Coronary artery (tissue), 2 donors: ENCODE data around the gene EFCAB6.

ENCODE experiments used
- DNase-seq: peaks from one replicate; pipeline ENCODE4 v3.0.0-alpha.2; 2017; ENCODE audit warnings: low spot score
- H3K27ac ChIP-seq, 2 donors: fragments of 200-600 bp; sonication (generic); one replicate each; pipeline ENCODE4 v1.5.1; 2016 to 2019
- H3K4me3 ChIP-seq: fragments of 200-600 bp; sonication (generic); 2 replicates; pipeline ENCODE4 v1.5.1; 2016; ENCODE audit warnings: mild to moderate bottlenecking, moderate library complexity
- TF ChIP-seq, protein P1 (sequence below): fragments of 200-600 bp; sonication (generic); IDR thresholded peaks from one replicate; pipeline ENCODE4 v1.5.1; 2019; ENCODE audit warnings: antibody characterized with exemption

Gene EFCAB6

DNA sequence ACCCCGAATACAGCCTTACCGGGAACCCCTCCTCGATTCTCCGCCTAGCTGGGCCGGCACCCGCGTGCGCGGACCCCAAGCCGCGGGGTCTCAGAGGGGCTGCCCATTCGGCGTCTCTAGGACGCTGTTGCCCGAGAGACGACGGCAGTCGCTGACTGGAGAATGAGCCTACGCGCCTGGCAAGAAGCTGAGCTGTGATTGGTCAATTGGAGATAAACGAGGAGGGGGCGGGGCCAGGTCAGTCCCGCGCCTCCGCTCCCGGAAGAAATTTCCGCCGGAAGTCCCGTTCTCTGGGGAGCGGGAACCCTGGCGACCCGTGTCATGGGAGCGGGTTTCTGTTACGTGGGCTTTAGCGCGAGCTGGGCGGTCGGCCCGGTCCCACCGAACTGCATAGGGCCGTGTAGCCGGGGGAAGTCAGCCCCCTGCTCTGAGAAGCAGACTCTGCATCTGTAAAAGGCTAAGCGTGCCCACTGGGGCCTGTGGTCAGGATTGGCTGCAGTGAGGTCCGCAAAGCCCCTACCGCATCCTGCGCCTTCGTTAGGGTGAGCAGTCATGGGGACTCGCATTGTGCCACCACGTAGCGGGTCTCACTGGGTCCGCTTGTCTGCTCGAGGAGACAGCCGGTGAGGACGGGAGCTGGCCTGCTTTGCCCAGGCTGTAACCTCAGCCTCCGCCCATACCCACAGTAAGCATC, at the start of gene EFCAB6:
Gene EFCAB6, minus strand, starts transcription at position 157 of the 694 bp plus-strand sequence. CDS start 29,987 bp downstream, outside the sequence.
- peak within 1 kb of the TSS; percentile 85 for H3K4me3 ChIP-seq
- peak within 1 kb of the TSS; percentile 70 to 90 for H3K27ac ChIP-seq
- TF ChIP-seq, protein P1, sequence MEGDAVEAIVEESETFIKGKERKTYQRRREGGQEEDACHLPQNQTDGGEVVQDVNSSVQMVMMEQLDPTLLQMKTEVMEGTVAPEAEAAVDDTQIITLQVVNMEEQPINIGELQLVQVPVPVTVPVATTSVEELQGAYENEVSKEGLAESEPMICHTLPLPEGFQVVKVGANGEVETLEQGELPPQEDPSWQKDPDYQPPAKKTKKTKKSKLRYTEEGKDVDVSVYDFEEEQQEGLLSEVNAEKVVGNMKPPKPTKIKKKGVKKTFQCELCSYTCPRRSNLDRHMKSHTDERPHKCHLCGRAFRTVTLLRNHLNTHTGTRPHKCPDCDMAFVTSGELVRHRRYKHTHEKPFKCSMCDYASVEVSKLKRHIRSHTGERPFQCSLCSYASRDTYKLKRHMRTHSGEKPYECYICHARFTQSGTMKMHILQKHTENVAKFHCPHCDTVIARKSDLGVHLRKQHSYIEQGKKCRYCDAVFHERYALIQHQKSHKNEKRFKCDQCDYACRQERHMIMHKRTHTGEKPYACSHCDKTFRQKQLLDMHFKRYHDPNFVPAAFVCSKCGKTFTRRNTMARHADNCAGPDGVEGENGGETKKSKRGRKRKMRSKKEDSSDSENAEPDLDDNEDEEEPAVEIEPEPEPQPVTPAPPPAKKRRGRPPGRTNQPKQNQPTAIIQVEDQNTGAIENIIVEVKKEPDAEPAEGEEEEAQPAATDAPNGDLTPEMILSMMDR: no peak
- peak; percentile 94 for DNase-seq

- H3K27ac ChIP-seq: no peak overlapping the region
- no peak for DNase-seq
- TF ChIP-seq, protein P1: no peak
- peak overlapping the region; percentile 54 for H3K4me3 ChIP-seq
These were observed 49.4 kb upstream of the EFCAB6 start for GRCh38 chr22:43861529-43861928.

DNA sequence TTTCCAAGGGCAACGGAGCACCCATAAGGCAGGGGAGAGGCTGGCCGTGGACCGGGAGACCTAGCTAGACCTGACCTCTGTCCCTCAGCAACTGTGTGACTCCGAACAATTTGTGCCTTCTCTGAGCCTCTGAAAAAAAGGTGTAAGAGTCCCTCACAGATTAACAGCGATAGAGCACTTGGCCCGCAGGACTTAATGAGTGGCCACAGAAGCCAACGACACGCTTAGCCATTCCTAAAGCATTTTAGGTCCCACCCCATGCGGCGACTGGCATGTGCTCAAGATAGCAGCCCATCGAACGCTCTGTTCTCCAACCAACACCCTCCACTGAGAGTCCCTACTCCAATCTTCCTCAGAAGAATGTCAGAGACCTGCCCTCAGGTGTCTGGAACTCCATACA, 48.7 kb upstream of the EFCAB6 start:
- no peak for DNase-seq
- Histone ChIP-seq H3K4me3 (no peak overlapping the region), H3K27ac (no peak overlapping the region)
- TF ChIP-seq, protein P1: no peak

- Histone ChIP-seq H3K4me3 (no peak overlapping the region), H3K27ac (no peak overlapping the region)
- TF ChIP-seq, protein P1: no peak
- DNase-seq: no peak
These were observed 48.0 kb upstream of the EFCAB6 start for GRCh38 chr22:43860126-43860525.

- H3K4me3 ChIP-seq: no peak overlapping the region
- DNase-seq: no peak
- no peak overlapping the region for H3K27ac ChIP-seq
- TF ChIP-seq, protein P1: no peak
These were observed 47.5 kb upstream of the EFCAB6 start for GRCh38 chr22:43859621-43860020.

DNA sequence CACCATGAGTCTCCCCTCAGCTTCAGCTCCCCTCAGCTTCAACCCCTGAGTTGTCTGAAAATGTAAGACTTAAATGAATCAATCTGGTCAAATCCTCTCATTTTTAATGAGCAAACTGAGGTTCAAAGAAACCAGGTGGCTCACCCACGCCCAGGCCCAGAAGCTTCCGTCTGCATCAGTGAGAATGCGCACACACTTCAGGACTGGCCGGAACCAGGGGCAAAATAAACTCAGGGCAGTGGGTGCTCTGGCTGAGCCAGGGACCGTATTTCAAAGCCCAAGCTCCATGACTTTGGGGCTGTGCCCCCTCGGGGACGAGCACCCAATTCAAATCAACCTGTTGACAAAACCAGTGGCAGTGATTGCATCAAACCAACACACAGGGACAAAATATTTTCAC, 47.1 kb upstream of the EFCAB6 start:
- no peak for DNase-seq

More for the DNA sequence above, 47.1 kb upstream of the EFCAB6 start:
- TF ChIP-seq, protein P1: no peak
- no peak overlapping the region for H3K4me3 ChIP-seq
- H3K27ac ChIP-seq: no peak overlapping the region
